K562 (cell line): ENCODE results near the gene SUMF1. TPM values are rescaled to one million over a fixed set of nuclear protein-coding genes. Genes with fewer than 3 reads are reported as not detected.

Source experiments
- ATAC-seq: fragments of 200-7000 bp; cut with Tn5 transposase; 3 replicates; pipeline ENCODE4 v1.9.1; 2020; ENCODE audit warnings: moderate library complexity
- BruUV-seq: library from RNA; stranded (reverse); fragments of 400-500 nt; replicated peaks from 2 replicates; lab custom pipeline; 2021; lab: Mats Ljungman, UMichigan
- CTCF ChIA-PET: fragments of 300-600 bp; formaldehyde crosslinking; extraction: SDS; loops from one replicate; lab custom pipeline; 2021; ENCODE audit warnings: low intra/inter-chr PET ratio; lab: Yijun Ruan, JAX
- POLR2A ChIA-PET: fragments of 300-600, 350-650 bp; sonication (Branson Sonifier 250); formaldehyde crosslinking; extraction: SDS; loops from one replicate; lab custom pipeline; 2021; ENCODE audit warnings: antibody characterized with exemption, inconsistent platforms; lab: Yijun Ruan, JAX
- DNase-seq, 4 experiments: peaks; one replicate each; pipeline versions ENCODE4 v3.0.0 to v3.0.0-alpha.2; 2011 to 2018; ENCODE audit warnings: low spot score in 3 of 4, mixed read lengths in 3 of 4; ENCODE audit errors: extremely low read depth in 1 of 4
- FAIRE-seq: peaks from 2 replicates; lab custom pipeline; 2011; peaks lifted over from hg19 to GRCh38; lab: Jason Lieb, UNC
- H2AFZ ChIP-seq: 2 replicates; pipeline ENCODE4 v1.6.0; 2011; ENCODE audit warnings: low read depth, low read length, control low read depth, inconsistent platforms
- H3K27ac ChIP-seq: fragments of 200-600 bp; 3 replicates; pipeline ENCODE4 v1.8.0; 2011; ENCODE audit warnings: low read depth, mild to moderate bottlenecking, control low read depth, inconsistent platforms, low read length, moderate library complexity, mixed read lengths; ENCODE audit errors: extremely low read depth
- H3K27me3 ChIP-seq, 2 experiments: fragments of 300-600 bp in 1 of 2; 2 replicates in 1 of 2; 3 replicates in 1 of 2; pipeline versions ENCODE4 v1.6.0 to v1.8.0; 2011; ENCODE audit warnings: inconsistent platforms in 2 of 2, low read length in 2 of 2, mild to moderate bottlenecking in 1 of 2, mixed read lengths in 1 of 2, moderate library complexity in 1 of 2; ENCODE audit not compliant: control insufficient read depth in 2 of 2, insufficient read depth in 2 of 2
- H3K36me3 ChIP-seq: fragments of 300-600 bp; 3 replicates; pipeline ENCODE4 v1.8.0; 2011; ENCODE audit warnings: mild to moderate bottlenecking, low read length, inconsistent platforms; ENCODE audit not compliant: control insufficient read depth, insufficient read depth
- H3K4me1 ChIP-seq, 2 experiments: fragments of 200-600 bp in 1 of 2; replicated peaks in 1 of 2; 2 replicates in 1 of 2; 3 replicates in 1 of 2; pipeline versions ENCODE4 v1.5.1 to v1.8.0; 2011; ENCODE audit warnings: inconsistent platforms in 2 of 2, low read length in 2 of 2, mild to moderate bottlenecking in 1 of 2, mixed read lengths in 1 of 2, moderate library complexity in 1 of 2; ENCODE audit not compliant: control insufficient read depth in 2 of 2, insufficient read depth in 2 of 2
- H3K4me2 ChIP-seq: 2 replicates; pipeline ENCODE4 v1.6.1; 2011; ENCODE audit warnings: low read length, control low read depth, inconsistent platforms, mixed read lengths; ENCODE audit not compliant: insufficient read depth
- H3K4me3 ChIP-seq: fragments of 200-600 bp; sonication (generic), shearing (Covaris generic); 2 replicates; pipeline ENCODE4 v1.5.1; 2016; ENCODE audit warnings: control low read depth, inconsistent platforms
- H3K79me2 ChIP-seq: fragments of 200-600 bp; 3 replicates; pipeline ENCODE4 v1.8.0; 2011; ENCODE audit warnings: low read length, inconsistent platforms; ENCODE audit not compliant: control insufficient read depth, insufficient read depth
- H3K9ac ChIP-seq, 2 experiments: 2 replicates each; pipeline versions ENCODE4 v1.6.0 to v1.6.1; 2011; ENCODE audit warnings: low read depth in 2 of 2, low read length in 2 of 2, control low read depth in 1 of 2, inconsistent platforms in 1 of 2, mild to moderate bottlenecking in 1 of 2, mixed read lengths in 1 of 2; ENCODE audit not compliant: insufficient read depth in 1 of 2
- H3K9me1 ChIP-seq: one replicate; pipeline ENCODE4 v1.6.0; 2011; ENCODE audit warnings: inconsistent platforms, mild to moderate bottlenecking, low read length, moderate library complexity; ENCODE audit not compliant: control insufficient read depth, insufficient read depth
- H3K9me3 ChIP-seq: replicated peaks from 2 replicates; pipeline ENCODE4 v1.5.1; 2011; ENCODE audit warnings: low read depth, low read length, inconsistent platforms; ENCODE audit not compliant: control insufficient read depth, insufficient read depth
- H4K20me1 ChIP-seq: replicated peaks from 2 replicates; pipeline ENCODE4 v1.6.1; 2011; ENCODE audit warnings: low read length, inconsistent platforms, mixed read lengths; ENCODE audit not compliant: control insufficient read depth, insufficient read depth
- ARID1B ChIP-seq: fragments of 450-650 bp; IDR thresholded peaks from 2 replicates; pipeline ENCODE4 v1.6.1; 2016; ENCODE audit warnings: antibody characterized with exemption, mild to moderate bottlenecking, inconsistent platforms
- ATF3 ChIP-seq, 2 experiments: fragments of 450-650 bp in 1 of 2; sonication (generic) in 1 of 2; formaldehyde crosslinking in 1 of 2; IDR thresholded peaks in 1 of 2; conservative IDR thresholded peaks in 1 of 2; 2 replicates each; pipeline versions ENCODE4 v1.6.1 to v1.8.1; 2016 to 2023; ENCODE audit warnings: mild to moderate bottlenecking in 2 of 2, moderate library complexity in 2 of 2, inconsistent platforms in 1 of 2, missing genetic modification reagents in 1 of 2
- MEIS2 ChIP-seq: fragments of 450-650 bp; IDR thresholded peaks from 2 replicates; pipeline ENCODE4 v1.6.1; 2014; ENCODE audit warnings: mild to moderate bottlenecking; ENCODE audit not compliant: partially characterized antibody
- U2AF2 ChIP-seq: fragments of 200-400 bp; formaldehyde crosslinking; optimal IDR thresholded peaks from 2 replicates; pipeline ENCODE3; 2017; ENCODE audit warnings: low read depth, mild to moderate bottlenecking, low read length
- USF2 ChIP-seq: sonication (generic); formaldehyde crosslinking; IDR thresholded peaks from 2 replicates; pipeline ENCODE4 v1.5.0; 2020; ENCODE audit warnings: missing genetic modification reagents
- WGBS: fragments of 100-300 bp; shearing (Covaris generic); methylation state at CpG from one replicate; pipeline ENCODE4 v1.1.6; 2016; ENCODE audit warnings: low coverage, mixed read lengths; ENCODE audit not compliant: insufficient coverage; ENCODE audit errors: missing lambda C conversion rate; 5-methylcytosine and 5-hydroxymethylcytosine counted together
- in situ Hi-C: fragments of 300-500 bp; cut with MboI; formaldehyde crosslinking; loops from 4 replicates; pipeline ENCODE4 v1.15.0; 2018; ENCODE audit warnings: inconsistent platforms, mixed read lengths
- intact Hi-C: fragments of 100-400 bp; cut with micrococcal nuclease; formaldehyde crosslinking; loops from 2 replicates; pipeline ENCODE4 v1.14.2; 2022
- polyA plus RNA-seq, 8 experiments: library from polyadenylated mRNA; depleted of rRNA in 4 of 8; stranded (reverse) in 5 of 8; unstranded in 3 of 8; fragments of >200 nt; fragmentation: Nextera tagmentation in 2 of 8; fragmentation: Illumina TruSeq in 1 of 8; extraction: Ambion mirVana in 2 of 8; extraction: Trizol in 1 of 8; gene quantifications; 2 replicates each; pipeline versions ENCODE4 v1.2.1 to v1.2.3, GENCODE V29; 2011 to 2014; ENCODE audit warnings: inconsistent platforms in 1 of 8, missing spikeins in 1 of 8
- total RNA-seq, 7 experiments: library from RNA; depleted of rRNA in 6 of 7; stranded (reverse); fragments of >200 nt in 6 of 7; fragmentation: Illumina TruSeq in 2 of 7; extraction: Trizol in 2 of 7; gene quantifications; 2 replicates each; pipeline versions ENCODE4 v1.2.1 to v1.2.3, GENCODE V29; 2011 to 2021; ENCODE audit warnings: low replicate concordance in 1 of 7
- TF ChIP-seq, protein P1 (sequence below): sonication (generic); formaldehyde crosslinking; IDR thresholded peaks from 2 replicates; pipeline ENCODE4 v1.8.0; 2022; ENCODE audit warnings: mild to moderate bottlenecking, missing genetic modification reagents

SUMF1 gene
- total and polyA plus RNA-seq, 9 of the 15 experiments (the other 6 are each of a cell fraction or from before 2014, with no cell fraction given), result 1.3 to 7.4 (median 4.2) TPM

DNA sequence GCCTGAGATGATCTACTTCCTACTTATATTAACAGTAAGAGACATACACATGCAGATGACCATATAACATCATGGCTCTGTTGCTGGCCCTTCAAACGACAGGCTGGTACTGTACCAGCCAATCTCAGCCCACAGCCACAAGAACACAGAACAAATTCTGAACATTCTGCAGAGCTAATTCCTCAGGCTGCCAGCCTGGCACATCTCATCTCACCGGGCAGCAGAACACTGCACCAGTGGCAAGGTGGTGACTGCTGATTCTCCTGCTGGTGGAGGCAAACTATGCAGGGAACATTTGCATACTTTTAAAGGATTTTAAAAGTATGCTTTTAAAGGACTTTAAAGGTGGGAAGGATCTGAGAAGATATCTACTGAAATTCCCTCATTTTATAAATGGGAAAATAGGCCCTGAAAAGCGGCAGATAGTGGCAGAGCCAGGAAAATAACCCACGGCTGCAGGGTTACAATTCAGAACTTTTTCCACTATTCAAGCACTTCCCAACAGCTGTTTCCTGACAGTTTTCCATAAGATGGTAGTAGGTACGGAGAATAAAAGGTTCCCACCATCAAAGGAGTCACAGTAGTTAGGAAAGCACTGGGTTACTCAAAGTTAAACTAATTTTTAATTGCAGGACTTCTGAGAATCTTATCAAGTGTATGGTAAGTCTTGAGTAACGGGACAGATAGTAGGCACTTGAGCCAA is 37.3 kb downstream of the SUMF1 start:
- intact Hi-C loops, result no loop called here
- Histone ChIP-seq H3K4me3 (no peak overlapping the region), H3K4me1 (peaks cover 0 to 10% of the 10 kb centered on the region in 2 experiments; a peak in 2 of 5 replicates), H3K79me2 (no peaks in the 10 kb centered on the region), H3K27ac (no peak overlapping the region), H2AFZ (no peak overlapping the region), H3K4me2 (no peak overlapping the region), H3K27me3 (no peaks in the 10 kb centered on the region), H3K9me3 (no peaks in the 10 kb centered on the region), H4K20me1 (no peaks in the 10 kb centered on the region)
- in situ Hi-C loops, result no loop called here
- CTCF ChIA-PET, result no interaction called here
- 37% methylated on average over 6 of the region's 6 CpGs for WGBS
- POLR2A ChIA-PET, result interaction anchor here (0.6 to 0.7 kb wide), 2 partner anchors 8 to 48 kb away, joined by 3 read pairs; no protein-coding TSS in a partner anchor
- BruUV-seq, result no TSS peak
- no peak for DNase-seq
- no peak for TF ChIP-seq MEIS2
- TF ChIP-seq, all 486 proteins: peak for 0
- FAIRE-seq, result no peak
- no peak for ATAC-seq
- Histone ChIP-seq H3K9me1 (no peaks in the 10 kb centered on the region), H3K36me3 (no peaks in the 10 kb centered on the region), H3K9ac (no peak overlapping the region)

- no peak overlapping the region for H2AFZ ChIP-seq
- H3K36me3 ChIP-seq, result no peaks in the 10 kb centered on the region
- H3K9ac ChIP-seq, result no peak overlapping the region
- no peaks in the 10 kb centered on the region for H3K79me2 ChIP-seq
- H3K9me1 ChIP-seq, result no peaks in the 10 kb centered on the region
- no peak overlapping the region for H3K4me3 ChIP-seq
- H3K4me1 ChIP-seq, result peaks cover 0 to 7% of the 10 kb centered on the region in 2 experiments; a peak in 2 of 5 replicates
- H3K27ac ChIP-seq, result no peak overlapping the region
- no TSS peak for BruUV-seq
- H3K27me3 ChIP-seq, result no peaks in the 10 kb centered on the region
- ChIA-PET POLR2A (interaction anchor here (0.6 to 0.9 kb wide), 4 partner anchors 11 to 82 kb away, joined by 3 to 4 read pairs (median 3); no protein-coding TSS in a partner anchor), CTCF (no interaction called here)
- ATAC-seq (peak; percentile 69), FAIRE-seq (no peak), DNase-seq (peak in 2 of 4 experiments; percentile 40 to 49)
- intact Hi-C loops, result no loop called here
- H4K20me1 ChIP-seq, result no peaks in the 10 kb centered on the region
- in situ Hi-C loops, result no loop called here
- WGBS, result 11% methylated on average over 4 of the region's 4 CpGs
- no peaks in the 10 kb centered on the region for H3K9me3 ChIP-seq
- H3K4me2 ChIP-seq, result no peak overlapping the region
- TF ChIP-seq USF2 (CRISPR knock-in tag), result peak; percentile 21; the same call in 1 of the 2 replicates
- TF ChIP-seq ATF3 (IDR thresholded peaks at IDR 0.05), result peak; percentile 89
- 0 out of 2 replicates have a peak, but pooled peaks have one; percentile 32 for TF ChIP-seq ATF3 (CRISPR knock-in tag; conservative IDR thresholded peaks at IDR 0.05)
- no peak for TF ChIP-seq U2AF2
- 0 out of 2 replicates have a peak, but pooled peaks have one; percentile 16 for TF ChIP-seq ARID1B
- TF ChIP-seq, protein P1, sequence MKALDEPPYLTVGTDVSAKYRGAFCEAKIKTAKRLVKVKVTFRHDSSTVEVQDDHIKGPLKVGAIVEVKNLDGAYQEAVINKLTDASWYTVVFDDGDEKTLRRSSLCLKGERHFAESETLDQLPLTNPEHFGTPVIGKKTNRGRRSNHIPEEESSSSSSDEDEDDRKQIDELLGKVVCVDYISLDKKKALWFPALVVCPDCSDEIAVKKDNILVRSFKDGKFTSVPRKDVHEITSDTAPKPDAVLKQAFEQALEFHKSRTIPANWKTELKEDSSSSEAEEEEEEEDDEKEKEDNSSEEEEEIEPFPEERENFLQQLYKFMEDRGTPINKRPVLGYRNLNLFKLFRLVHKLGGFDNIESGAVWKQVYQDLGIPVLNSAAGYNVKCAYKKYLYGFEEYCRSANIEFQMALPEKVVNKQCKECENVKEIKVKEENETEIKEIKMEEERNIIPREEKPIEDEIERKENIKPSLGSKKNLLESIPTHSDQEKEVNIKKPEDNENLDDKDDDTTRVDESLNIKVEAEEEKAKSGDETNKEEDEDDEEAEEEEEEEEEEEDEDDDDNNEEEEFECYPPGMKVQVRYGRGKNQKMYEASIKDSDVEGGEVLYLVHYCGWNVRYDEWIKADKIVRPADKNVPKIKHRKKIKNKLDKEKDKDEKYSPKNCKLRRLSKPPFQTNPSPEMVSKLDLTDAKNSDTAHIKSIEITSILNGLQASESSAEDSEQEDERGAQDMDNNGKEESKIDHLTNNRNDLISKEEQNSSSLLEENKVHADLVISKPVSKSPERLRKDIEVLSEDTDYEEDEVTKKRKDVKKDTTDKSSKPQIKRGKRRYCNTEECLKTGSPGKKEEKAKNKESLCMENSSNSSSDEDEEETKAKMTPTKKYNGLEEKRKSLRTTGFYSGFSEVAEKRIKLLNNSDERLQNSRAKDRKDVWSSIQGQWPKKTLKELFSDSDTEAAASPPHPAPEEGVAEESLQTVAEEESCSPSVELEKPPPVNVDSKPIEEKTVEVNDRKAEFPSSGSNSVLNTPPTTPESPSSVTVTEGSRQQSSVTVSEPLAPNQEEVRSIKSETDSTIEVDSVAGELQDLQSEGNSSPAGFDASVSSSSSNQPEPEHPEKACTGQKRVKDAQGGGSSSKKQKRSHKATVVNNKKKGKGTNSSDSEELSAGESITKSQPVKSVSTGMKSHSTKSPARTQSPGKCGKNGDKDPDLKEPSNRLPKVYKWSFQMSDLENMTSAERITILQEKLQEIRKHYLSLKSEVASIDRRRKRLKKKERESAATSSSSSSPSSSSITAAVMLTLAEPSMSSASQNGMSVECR (CRISPR knock-in tag), result no peak
Measured at GRCh38 chr3:4426782-4427344, 40.2 kb downstream of the SUMF1 start.
